Measurements from ENCODE around the gene LITAF.

Gene LITAF

GRCh38 chr16:11497851-11498289, 88.8 kb downstream of the LITAF start:
- no peak for FAIRE-seq
- DNase-seq (ENCODE audit: insufficient read length, low spot score), result no peak

Measured in GM19239 (cell line).